D721Med (cell line): ENCODE data around the gene POLA1.

Source experiments
- DNase-seq: peaks from one replicate; pipeline ENCODE4 v3.0.0; 2011; ENCODE audit warnings: low spot score; ENCODE audit not compliant: insufficient read length
- FAIRE-seq: peaks from 2 replicates; lab custom pipeline; 2011; peaks lifted over from hg19 to GRCh38; lab: Jason Lieb, UNC
- CTCF ChIP-seq: IDR thresholded peaks from 2 replicates; pipeline ENCODE4 v1.5.1; 2012; ENCODE audit warnings: mild to moderate bottlenecking, control low read depth; ENCODE audit not compliant: insufficient read depth; ENCODE audit errors: missing control alignments

POLA1 gene

GRCh38 chrX:24657671-24658386 lies 35.9 kb upstream of the POLA1 start:
- DNase-seq (no peak), FAIRE-seq (no peak)

GRCh38 chrX:24658421-24658820 lies 35.3 kb upstream of the POLA1 start:
- TF ChIP-seq CTCF, result no peak
- no peak for DNase-seq
- FAIRE-seq, result peak; percentile 97

More at GRCh38 chrX:24657671-24658386, 35.9 kb upstream of the POLA1 start:
- no peak for TF ChIP-seq CTCF

GRCh38 chrX:24659106-24659505 lies 34.6 kb upstream of the POLA1 start:
- no peak for TF ChIP-seq CTCF
- no peak for FAIRE-seq
- DNase-seq, result no peak

GRCh38 chrX:24659646-24660045 lies 34.1 kb upstream of the POLA1 start:
- FAIRE-seq (peak; percentile 94), DNase-seq (no peak)
- TF ChIP-seq CTCF, result no peak

- no peak for FAIRE-seq
- no peak for TF ChIP-seq CTCF
- no peak for DNase-seq
Measured at GRCh38 chrX:24661292-24661691, 32.4 kb upstream of the POLA1 start.

GRCh38 chrX:24662352-24662751 lies 31.4 kb upstream of the POLA1 start:
- no peak for FAIRE-seq
- no peak for TF ChIP-seq CTCF
- no peak for DNase-seq

- no peak for FAIRE-seq
- no peak for TF ChIP-seq CTCF
- no peak for DNase-seq
Measured at GRCh38 chrX:24668111-24668510, 25.6 kb upstream of the POLA1 start.
